Lower leg skin (tissue), 4 donors: ENCODE measurements around the gene GPR135. TPM values are rescaled to one million over a fixed set of nuclear protein-coding genes. Genes with fewer than 3 reads are reported as not detected.
A peak's percentile ranks its signal among the peaks of the same experiment; 100 is the strongest.

Experiments used
- DNase-seq, 2 donors: peaks; one replicate each; pipeline ENCODE4 v3.0.0-alpha.2; 2019; ENCODE audit warnings: low spot score in 2 of 2
- H3K4me3 ChIP-seq: fragments of 200-600 bp; sonication (generic); 2 replicates; pipeline ENCODE4 v1.5.1; 2017; ENCODE audit warnings: mild to moderate bottlenecking, low read depth; ENCODE audit not compliant: poor library complexity, severe bottlenecking
- CTCF ChIP-seq, 3 donors: fragments of 450-650 bp; IDR thresholded peaks; one replicate each; pipeline ENCODE4 v1.5.1; 2016; ENCODE audit warnings: antibody characterized with exemption in 3 of 3, mild to moderate bottlenecking in 3 of 3, moderate library complexity in 2 of 3
- POLR2A ChIP-seq, 2 donors: fragments of 450-650 bp; IDR thresholded peaks; one replicate each; pipeline ENCODE4 v1.6.1; 2016 to 2017; ENCODE audit warnings: antibody characterized with exemption in 2 of 2, mild to moderate bottlenecking in 1 of 2, moderate library complexity in 1 of 2
- WGBS, 2 donors: methylation state at CpG; one replicate each; pipeline ENCODE4 v1.1.5; 2018; 5-methylcytosine and 5-hydroxymethylcytosine counted together
- intact Hi-C: fragments of 100-400 bp; cut with DNase I; formaldehyde crosslinking; loops from one replicate; pipeline ENCODE4 v1.15.0; 2023; ENCODE audit warnings: low total_unique reads
- total RNA-seq, 4 donors: library from RNA; depleted of rRNA; stranded (reverse); fragments of >200 nt; gene quantifications; one replicate each; pipeline ENCODE4 v1.1.0, GENCODE V29; 2016

The GPR135 gene
- total RNA-seq, 4 donors from 2014 or later, result 1.4 to 3.5 (median 2.2) TPM

DNA sequence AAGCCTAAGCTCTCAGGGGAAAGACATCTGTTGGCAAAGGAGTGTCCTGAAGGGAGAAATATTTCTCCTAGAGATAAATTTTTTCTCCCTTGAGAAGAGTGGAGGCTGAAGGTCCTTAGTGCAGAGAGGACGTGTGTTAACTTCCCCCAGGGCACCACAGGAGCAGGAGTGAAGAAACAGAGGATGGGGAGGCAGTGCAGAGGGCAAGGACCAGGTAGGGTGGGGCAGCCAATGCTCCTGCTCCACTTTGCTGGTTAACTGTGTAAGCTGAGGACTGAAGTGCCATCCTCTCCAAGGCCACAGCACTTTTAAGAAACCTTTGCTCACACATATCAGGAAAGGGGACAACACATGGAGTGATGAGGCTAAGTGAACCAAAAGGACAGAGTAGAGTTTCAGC lies 15.0 kb upstream of the GPR135 start:
- DNase-seq, result no peak
- no peak for TF ChIP-seq CTCF (IDR thresholded peaks at IDR 0.05)
- TF ChIP-seq POLR2A (IDR thresholded peaks at IDR 0.05), result no peak
- intact Hi-C loops, result no loop called here
- WGBS, 2 donors, result 30 to 40% methylated on average over 1 of the region's 1 CpG
- H3K4me3 ChIP-seq, result no peak overlapping the region

DNA sequence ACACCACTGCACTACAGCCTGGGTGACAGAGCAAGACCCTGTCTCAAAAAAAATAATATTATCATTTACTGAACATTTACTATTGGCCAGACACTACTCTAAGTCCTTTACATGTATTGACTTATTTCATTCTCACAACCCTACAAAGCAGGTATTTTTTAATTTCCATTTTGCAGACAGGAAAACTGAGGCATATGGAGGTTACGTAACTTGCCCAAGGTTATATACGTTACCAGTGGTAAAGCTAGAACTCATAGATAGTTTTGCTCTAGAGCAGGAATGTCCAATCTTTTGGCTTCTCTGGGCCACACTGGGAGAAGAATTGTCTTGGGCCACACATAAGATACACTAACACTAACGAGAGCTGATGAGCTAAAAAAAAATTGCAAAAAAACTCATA lies 13.4 kb upstream of the GPR135 start:
- no peak for DNase-seq
- WGBS, 2 donors, result 95 to 96% methylated on average over 3 of the region's 3 CpGs
- intact Hi-C loops, result no loop called here
- TF ChIP-seq CTCF (IDR thresholded peaks at IDR 0.05) (no peak), POLR2A (IDR thresholded peaks at IDR 0.05) (no peak)
- H3K4me3 ChIP-seq, result no peak overlapping the region

DNA sequence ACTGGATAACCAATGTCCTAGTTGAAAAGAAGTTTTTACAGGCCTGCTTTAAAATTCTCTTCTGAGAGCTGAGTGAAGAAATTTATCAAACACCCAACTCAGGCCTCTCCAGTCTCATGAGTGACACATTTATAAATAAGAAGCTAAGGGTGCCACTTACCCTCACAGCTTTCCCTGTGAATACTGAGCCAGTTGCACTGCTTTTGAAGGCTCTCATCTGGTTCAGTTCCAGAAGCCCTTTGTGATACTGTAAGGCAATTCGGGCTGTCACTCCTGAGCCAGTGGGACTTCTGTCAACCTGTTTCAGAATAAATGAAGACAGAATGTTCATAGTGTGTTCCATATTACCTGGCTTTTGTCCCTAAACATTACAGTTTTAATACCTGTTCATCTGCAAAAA lies 10.5 kb upstream of the GPR135 start:
- intact Hi-C loops, result no loop called here
- DNase-seq, result no peak
- H3K4me3 ChIP-seq, result no peak overlapping the region
- TF ChIP-seq CTCF (IDR thresholded peaks at IDR 0.05) (no peak), POLR2A (IDR thresholded peaks at IDR 0.05) (no peak)
- 85 to 87% methylated on average over 1 of the region's 1 CpG for WGBS, 2 donors

GRCh38 chr14:59474172-59474571 lies 9.0 kb upstream of the GPR135 start:
- H3K4me3 ChIP-seq, result no peak overlapping the region
- TF ChIP-seq POLR2A (IDR thresholded peaks at IDR 0.05) (no peak), CTCF (IDR thresholded peaks at IDR 0.05) (no peak)
- 38 to 77% methylated on average over 1 of the region's 1 CpG for WGBS, 2 donors
- DNase-seq, result no peak
- intact Hi-C loops, result no loop called here

DNA sequence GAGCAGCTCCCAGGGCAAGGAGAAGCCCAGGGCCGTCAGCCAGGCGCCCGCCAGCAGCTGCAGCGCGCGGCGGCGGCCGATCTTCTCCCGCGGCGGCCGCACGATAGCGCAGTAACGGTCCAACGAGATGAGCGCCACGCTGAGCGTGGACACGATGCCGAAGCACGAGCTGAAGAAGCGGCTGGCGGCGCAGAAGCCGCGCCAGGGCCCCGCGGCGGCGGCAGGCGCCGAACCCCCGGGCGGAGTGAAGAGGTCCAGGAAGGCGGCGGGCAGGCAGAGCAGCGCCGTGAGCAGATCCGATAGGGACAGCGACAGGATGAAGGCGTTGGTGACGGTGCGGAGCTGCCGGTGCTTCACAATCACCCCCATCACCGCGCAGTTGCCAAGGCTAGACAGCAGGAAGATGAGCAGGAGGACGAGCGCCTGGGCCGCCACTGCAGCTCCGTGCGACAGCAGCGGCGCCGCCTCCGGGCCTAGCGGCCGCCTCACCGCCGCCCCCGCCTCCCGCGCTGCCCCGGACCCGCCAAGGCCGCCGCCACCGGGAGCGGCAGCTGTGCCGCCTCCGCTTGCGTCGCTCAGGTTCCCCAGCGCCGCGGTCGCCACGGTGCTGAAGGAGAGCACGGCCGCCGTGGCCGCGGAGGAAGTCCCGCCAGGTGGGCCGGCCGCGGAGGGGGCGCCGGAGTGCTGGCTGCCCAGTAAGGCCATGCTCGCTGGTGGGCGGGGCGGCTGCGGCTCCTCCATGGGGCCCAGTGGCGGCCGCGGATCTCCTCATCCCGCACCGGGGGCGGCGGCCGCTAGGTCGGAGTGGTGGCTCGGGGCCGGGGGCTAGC lies 479 bp downstream of the GPR135 start:
- DNase-seq, result peak in 1 of 2 donors; percentile 90
- TF ChIP-seq POLR2A (IDR thresholded peaks at IDR 0.05) (no peak), CTCF (IDR thresholded peaks at IDR 0.05) (no peak)
- intact Hi-C loops, result no loop called here
- 0% methylated on average over 7 of the region's 105 CpGs; no CpG with 5 or more reads in 1 of the 2 donors for WGBS, 2 donors
- peak overlapping the region; percentile 54 for H3K4me3 ChIP-seq
